EL (cell line): ENCODE measurements around the gene MAP4K2.

Experiments
- DNase-seq: peaks from one replicate; pipeline ENCODE4 v3.0.0-alpha.2; 2016

Gene MAP4K2

GRCh38 chr11:64790205-64791095, 12.6 kb downstream of the MAP4K2 start:
- DNase-seq: no peak

GRCh38 chr11:64789331-64790204, 13.4 kb downstream of the MAP4K2 start:
- no peak for DNase-seq

DNA sequence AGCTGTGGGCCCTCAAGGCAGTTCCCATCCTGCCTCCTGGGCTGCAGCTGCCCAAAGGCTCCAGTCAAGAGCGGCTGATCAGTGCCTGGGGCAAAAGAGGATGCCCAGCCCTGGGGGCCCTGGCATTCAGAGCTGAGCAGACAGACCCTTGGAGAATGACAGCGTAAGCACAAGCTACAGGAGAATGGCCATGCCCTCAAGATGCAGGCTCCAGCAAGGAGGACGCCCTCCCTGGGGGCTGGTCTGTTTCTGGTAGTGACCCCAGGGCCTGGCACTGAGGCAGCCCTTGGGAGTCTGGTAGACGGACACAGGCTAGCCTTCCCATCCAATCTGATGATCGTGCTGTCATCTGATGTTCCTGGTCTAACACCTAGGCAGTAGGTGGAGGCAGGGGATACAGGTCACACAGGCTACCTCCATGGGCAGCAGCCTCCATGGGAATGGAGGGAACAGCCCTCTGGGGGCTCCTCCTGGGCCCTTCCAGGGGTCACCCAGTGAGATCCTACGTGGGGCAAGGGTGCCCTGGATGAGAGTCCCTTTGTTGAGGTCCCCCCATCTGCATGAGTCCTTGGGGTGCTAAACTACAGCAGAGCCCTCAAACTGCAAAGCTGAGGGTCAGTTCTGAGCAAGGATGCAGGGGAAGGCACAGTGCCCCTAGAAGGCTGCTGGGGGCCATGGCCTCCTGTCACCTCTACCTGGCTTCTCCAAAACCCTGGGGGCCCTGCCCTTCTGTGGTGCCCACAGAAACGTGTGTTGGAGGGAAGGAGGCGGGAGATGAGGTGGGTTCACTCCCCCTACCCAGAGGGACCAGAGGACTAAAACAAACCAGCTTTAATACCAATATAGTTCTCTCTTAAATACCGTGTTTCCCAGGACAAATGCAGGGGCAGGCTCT, 14.4 kb downstream of the MAP4K2 start:
- no peak for DNase-seq

GRCh38 chr11:64787526-64788320, 15.3 kb downstream of the MAP4K2 start:
- DNase-seq: peak; percentile 38

DNA sequence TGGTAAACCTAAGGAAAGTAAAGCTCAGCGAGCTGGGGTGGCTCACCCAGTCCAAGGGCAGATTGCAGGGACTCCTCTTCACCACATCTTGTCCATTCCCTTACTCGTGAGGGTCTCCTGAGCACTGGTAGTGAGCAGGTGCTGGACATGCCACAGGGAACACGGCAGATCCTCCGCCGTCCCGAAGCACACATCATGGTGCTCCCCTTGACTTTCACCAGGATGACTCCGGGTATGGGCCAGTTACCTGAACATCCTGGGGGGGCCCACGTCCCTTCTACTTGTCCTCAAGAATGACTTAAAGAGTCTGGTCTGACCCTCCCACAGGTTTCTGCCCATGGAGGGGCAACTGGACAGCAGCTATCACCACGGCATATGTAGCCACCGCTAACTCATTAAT, 16.7 kb downstream of the MAP4K2 start:
- no peak for DNase-seq

GRCh38 chr11:64784813-64785581, 18.0 kb downstream of the MAP4K2 start:
- DNase-seq: no peak

DNA sequence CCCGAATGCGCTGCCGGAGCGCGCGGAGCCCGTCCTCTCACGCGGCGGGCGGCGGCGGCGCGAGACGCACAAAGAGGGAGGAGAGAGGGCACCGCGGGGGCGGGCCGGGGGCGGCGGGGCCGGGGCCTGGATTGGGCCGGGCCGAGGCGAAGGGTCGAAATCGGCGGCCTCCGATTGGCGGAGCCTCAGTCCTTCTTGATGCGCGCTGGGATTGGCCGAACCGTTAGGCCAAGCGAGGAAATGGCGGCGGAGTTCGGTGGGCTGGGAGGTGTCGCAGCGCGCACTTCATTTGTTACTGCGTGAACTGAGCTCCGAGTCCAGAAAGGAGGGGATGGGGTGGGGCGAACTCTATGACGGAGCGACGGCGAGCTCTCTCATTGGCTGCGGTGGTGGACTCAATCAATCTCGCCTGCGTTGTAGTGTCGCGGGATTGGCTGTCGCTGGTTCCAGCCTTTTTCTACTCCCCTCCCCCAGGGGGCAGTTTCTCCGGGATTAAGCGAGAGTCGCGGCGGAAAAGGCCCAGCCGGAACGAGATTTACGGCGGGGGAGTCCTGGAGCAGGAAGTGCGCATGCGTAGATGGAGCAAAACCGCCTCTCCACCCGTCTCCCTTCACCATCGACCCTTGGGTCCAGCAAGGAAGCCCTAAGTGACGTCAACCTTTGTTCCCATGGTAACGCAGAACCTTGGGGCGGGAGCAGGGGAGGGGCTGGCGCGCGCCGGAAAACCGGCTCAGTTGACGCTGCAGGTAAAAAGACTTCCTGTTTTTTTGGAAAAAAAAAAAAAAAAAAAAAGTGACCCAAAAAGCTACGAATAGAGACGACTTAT, 24.3 kb downstream of the MAP4K2 start, which contains the start of gene SF1:
TSS of gene SF1 (minus strand) at position 70 of the 826 bp plus-strand sequence. CDS start 150 bp downstream, outside the sequence.
- DNase-seq: peak; percentile 100

- no peak for DNase-seq
These were observed 24.9 kb downstream of the MAP4K2 start for GRCh38 chr11:64778223-64778472.

GRCh38 chr11:64777449-64778222, 25.4 kb downstream of the MAP4K2 start:
- peak; percentile 78 for DNase-seq

GRCh38 chr11:64776875-64777274, 26.1 kb downstream of the MAP4K2 start:
- DNase-seq: no peak

DNA sequence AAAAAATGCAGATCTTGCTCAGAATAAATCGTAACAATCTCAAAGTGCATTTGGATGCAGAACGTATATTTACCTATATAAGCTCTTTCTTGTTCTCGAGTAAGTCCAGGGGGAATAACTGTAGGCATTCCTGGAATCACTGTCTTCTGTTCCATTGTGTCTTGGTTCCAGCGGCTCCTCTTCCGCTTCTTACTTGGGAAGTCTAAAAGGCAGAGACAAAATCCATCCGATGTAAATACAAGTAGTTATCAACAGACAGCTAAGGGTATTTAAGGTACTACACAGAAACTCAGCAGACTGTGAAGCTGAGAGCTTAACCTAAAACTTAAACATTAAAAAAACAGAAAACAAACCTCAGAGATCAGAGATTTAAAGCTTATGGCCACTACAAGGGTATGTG, 26.6 kb downstream of the MAP4K2 start:
- no peak for DNase-seq

- no peak for DNase-seq
These were observed 28.9 kb downstream of the MAP4K2 start for GRCh38 chr11:64774144-64774543.

DNA sequence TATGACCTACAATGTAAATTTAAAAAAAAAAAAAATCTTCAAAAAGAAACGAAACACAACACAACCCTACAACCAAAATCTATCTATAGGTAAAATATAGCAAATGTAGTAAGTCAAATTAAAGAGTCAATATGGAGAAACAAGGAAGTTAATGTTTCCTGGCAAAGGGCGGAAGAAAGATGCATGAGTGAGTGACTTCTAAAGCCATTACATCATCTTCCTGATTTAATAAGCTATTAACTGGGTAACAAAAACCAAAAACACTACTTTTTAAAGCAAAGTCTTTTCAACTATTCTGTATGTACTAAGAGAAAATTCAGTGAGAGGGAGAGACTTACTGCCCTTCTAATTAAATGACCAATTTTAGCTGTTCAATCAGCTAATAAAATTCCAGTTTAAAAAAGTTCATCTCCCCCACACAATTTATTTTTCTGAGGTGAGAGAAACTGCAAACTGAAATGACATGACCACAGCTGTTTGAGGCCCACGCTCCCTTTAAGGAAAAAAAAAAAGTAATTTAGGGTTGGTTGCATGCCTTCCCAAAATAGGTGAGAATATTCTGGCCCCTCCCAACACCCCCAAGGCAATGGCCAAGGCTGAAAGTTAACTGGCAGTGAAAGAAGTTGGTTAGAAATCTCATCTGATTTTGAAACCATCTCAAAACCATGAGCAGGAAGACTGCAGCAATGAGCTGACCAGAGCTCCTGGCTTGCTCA, 30.6 kb downstream of the MAP4K2 start:
- DNase-seq: no peak

DNA sequence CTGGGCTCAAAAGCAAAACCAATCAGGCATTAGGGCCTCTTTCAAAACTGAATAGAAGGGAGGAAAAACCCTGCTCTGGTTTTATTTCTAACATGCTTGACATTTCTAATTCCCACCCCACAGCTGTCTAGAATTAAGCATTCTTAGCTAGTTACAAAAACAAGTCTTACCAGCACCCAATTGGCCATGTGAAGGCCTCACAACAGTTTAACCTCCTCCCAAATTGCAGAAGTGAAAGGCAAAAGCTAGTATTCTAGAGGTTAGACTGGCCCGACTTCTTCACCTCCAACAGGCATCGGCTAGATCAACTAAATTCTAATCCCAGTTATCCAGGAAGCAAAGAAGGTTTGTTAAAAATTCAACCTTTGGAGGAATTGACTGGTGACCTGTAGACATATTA, 31.2 kb downstream of the MAP4K2 start:
- DNase-seq: no peak

- DNase-seq: no peak
These were observed 32.9 kb downstream of the MAP4K2 start for GRCh38 chr11:64770120-64770519.

DNA sequence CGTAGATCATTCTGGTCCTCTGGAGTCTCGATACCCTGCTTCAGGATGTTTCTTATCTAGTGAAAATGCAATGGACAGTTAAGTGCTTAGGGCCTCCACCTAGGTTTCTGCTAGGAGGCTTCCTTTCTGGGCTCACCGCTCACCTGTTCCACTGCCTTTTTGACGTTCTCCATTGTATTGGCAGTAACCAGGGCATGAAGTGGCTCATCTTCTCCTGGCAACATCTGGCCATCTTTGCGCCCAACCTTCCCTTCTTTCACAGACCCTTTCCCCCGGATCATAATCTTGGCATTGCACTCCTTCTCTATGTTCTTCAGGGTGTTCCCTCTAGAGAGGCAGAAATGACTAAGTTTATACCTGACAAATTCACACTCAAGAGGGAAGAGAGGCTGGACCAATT, 33.7 kb downstream of the MAP4K2 start:
- no peak for DNase-seq

- no peak for DNase-seq
These were observed 34.7 kb downstream of the MAP4K2 start for GRCh38 chr11:64768300-64768694.

DNA sequence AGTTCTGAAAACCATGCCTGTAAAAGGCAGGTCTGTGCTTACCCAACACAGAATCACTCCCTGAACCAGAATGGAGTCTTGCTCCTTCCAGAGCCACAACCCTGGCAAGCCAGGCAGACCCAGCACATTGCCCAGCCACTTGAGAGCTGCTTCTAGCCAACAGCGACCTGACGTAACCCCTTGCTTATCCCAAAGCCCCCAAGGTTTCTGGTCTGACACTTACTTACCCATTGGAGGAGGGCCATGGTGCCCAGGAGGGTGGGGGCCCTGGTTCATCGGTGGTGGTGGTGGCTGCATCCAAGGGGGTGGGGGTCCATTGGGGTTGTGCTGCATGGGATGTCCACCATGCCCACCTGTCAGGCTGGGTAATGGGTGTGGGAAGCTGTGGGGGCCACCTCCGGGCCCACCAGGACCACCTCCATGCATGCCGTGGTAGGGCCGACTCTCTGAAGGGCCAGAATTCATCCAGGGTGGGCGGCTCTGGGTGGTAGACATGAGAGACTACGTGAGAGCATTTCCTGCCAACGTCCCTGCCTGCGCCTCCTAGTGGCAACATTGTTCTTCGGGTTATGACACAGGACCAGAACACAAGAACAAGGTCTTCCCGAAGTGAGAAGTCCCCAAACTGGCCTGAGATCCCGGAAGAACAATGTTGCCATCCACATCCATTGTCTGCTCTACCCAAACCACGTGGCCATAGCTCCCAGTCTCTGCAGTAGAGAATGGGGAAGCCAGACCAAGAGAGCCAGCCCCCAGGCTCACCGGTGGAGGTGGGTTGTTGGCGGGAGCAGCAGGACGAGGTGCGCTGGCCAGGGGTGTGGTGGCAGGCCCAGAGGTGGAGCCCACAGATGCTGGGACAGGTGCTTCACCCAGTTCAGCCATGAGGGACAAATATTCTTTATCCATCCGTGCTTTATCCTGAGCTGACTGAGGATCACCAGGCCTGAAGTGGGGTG, 35.4 kb downstream of the MAP4K2 start:
- DNase-seq: peak; percentile 70
